Measurements from ENCODE around the gene WDR90. TPM values are rescaled to one million over a fixed set of nuclear protein-coding genes. Genes with fewer than 3 reads are reported as not detected.

The WDR90 gene
- total RNA-seq, 1 donor from 2014 or later: 21.2 TPM

DNA sequence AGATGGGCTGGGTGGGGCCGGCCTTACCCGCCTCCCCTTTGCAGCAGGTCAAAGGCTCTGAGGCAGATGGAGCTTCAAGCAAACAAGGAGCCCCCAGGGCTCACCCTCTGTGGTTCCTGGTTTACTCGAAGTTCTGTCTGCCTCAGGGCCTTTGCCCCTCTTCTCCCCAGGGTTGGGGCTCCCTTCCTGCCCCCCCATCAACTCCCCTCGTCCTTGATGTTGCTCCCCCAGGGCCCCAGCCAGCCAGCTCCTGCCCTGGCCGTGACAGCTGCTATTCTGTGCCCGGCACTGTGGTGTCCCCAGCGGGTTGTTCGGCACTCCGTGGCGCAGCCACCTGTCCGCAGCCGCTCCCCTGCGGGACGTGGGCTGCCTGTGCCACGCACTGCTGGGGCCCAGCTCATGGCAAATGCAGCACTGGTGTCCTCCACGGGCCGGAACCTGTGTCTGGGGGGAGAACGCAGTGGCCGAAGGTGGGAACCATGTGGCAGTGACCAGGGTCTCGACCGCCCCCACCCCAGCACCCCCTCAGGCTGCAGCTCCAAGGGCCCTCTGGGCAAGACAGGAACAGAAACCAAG, 61.4 kb downstream of the WDR90 start:
- Mint-ChIP-seq H3K4me1 (ENCODE audit: low read depth, unreplicated experiment) (peaks cover 8% of the 10 kb centered on the region), H3K4me3 (ENCODE audit: unreplicated experiment) (no peak overlapping the region), H3K9me3 (ENCODE audit: unreplicated experiment) (peaks cover 3% of the 10 kb centered on the region), H3K27me3 (ENCODE audit: low read depth, unreplicated experiment) (peaks cover 23% of the 10 kb centered on the region), H3K36me3 (ENCODE audit: low read depth, unreplicated experiment) (no peaks in the 10 kb centered on the region), H3K27ac (ENCODE audit: unreplicated experiment) (peak overlapping the region; percentile 53)
- H3K9ac ChIP-seq (ENCODE audit: low read length): no peak overlapping the region
- peaks cover 6% of the 10 kb centered on the region for H4K20me1 ChIP-seq (ENCODE audit: insufficient read depth, low read length)
- no peak overlapping the region for H3K4me2 ChIP-seq (ENCODE audit: low read length)
- peaks cover 24% of the 10 kb centered on the region for H3K4me1 ChIP-seq (ENCODE audit: insufficient read depth, low read length)
- no peak for TF ChIP-seq CTCF (IDR thresholded peaks at IDR 0.05; ENCODE audit: insufficient read depth, low read depth, low read length)
- no peak for TF ChIP-seq EZH2 (IDR thresholded peaks at IDR 0.05; ENCODE audit: insufficient read depth, low read length)
- FAIRE-seq (no peak), DNase-seq (ENCODE audit: low read depth) (no peak)
- no peak overlapping the region for H3K27ac ChIP-seq (ENCODE audit: low read depth, low read length)
- H3K4me3 ChIP-seq (ENCODE audit: insufficient read depth, low read depth, low read length): no peak overlapping the region
- H2AFZ ChIP-seq (ENCODE audit: low read depth, low read length): no peak overlapping the region
- H3K36me3 ChIP-seq (ENCODE audit: insufficient read depth, low read length): no peaks in the 10 kb centered on the region
- H3K27me3 ChIP-seq (ENCODE audit: insufficient read depth, low read length): peaks cover 15% of the 10 kb centered on the region
- H3K9me3 ChIP-seq (ENCODE audit: insufficient read depth, low read depth, low read length): no peaks in the 10 kb centered on the region
- H3K79me2 ChIP-seq (ENCODE audit: insufficient read depth, low read length): no peaks in the 10 kb centered on the region

DNA sequence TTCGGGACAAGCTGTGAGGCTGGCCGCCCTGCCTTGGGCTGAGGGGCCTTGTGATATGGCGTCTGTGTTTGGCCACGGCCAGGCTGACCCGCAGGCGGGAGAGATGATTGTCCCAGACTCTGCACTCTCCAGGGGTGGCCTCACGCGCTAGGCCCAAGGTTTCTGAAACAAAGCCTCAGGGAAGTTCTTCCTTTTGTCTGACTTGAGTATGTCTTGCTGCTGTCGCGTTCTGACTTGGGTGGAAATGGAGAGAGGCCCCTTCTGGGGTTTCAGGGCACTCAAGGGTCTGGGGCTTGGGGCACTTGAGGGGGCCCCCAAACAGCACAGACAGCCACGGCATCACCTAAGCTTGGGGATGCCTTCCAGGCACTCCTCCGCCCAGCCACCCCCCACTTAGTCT, 61.9 kb downstream of the WDR90 start:
- H3K4me1 ChIP-seq (ENCODE audit: insufficient read depth, low read length): peaks cover 28% of the 10 kb centered on the region
- H4K20me1 ChIP-seq (ENCODE audit: insufficient read depth, low read length): peaks cover 8% of the 10 kb centered on the region
- H3K4me3 Mint-ChIP-seq (ENCODE audit: unreplicated experiment): no peak overlapping the region
- peaks cover 23% of the 10 kb centered on the region for H3K27me3 Mint-ChIP-seq (ENCODE audit: low read depth, unreplicated experiment)
- no peaks in the 10 kb centered on the region for H3K79me2 ChIP-seq (ENCODE audit: insufficient read depth, low read length)
- H3K9ac ChIP-seq (ENCODE audit: low read length): no peak overlapping the region
- H3K27me3 ChIP-seq (ENCODE audit: insufficient read depth, low read length): peaks cover 15% of the 10 kb centered on the region
- no peaks in the 10 kb centered on the region for H3K36me3 Mint-ChIP-seq (ENCODE audit: low read depth, unreplicated experiment)
- no peaks in the 10 kb centered on the region for H3K36me3 ChIP-seq (ENCODE audit: insufficient read depth, low read length)
- TF ChIP-seq CTCF (IDR thresholded peaks at IDR 0.05; ENCODE audit: insufficient read depth, low read depth, low read length): no peak
- H3K4me2 ChIP-seq (ENCODE audit: low read length): no peak overlapping the region
- DNase-seq (ENCODE audit: low read depth) (no peak), FAIRE-seq (no peak)
- H3K4me3 ChIP-seq (ENCODE audit: insufficient read depth, low read depth, low read length): no peak overlapping the region
- H3K27ac ChIP-seq (ENCODE audit: low read depth, low read length): no peak overlapping the region
- no peak overlapping the region for H2AFZ ChIP-seq (ENCODE audit: low read depth, low read length)
- H3K27ac Mint-ChIP-seq (ENCODE audit: unreplicated experiment): no peak overlapping the region
- peaks cover 3% of the 10 kb centered on the region for H3K9me3 Mint-ChIP-seq (ENCODE audit: unreplicated experiment)
- H3K9me3 ChIP-seq (ENCODE audit: insufficient read depth, low read depth, low read length): no peaks in the 10 kb centered on the region
- peaks cover 8% of the 10 kb centered on the region for H3K4me1 Mint-ChIP-seq (ENCODE audit: low read depth, unreplicated experiment)

DNA sequence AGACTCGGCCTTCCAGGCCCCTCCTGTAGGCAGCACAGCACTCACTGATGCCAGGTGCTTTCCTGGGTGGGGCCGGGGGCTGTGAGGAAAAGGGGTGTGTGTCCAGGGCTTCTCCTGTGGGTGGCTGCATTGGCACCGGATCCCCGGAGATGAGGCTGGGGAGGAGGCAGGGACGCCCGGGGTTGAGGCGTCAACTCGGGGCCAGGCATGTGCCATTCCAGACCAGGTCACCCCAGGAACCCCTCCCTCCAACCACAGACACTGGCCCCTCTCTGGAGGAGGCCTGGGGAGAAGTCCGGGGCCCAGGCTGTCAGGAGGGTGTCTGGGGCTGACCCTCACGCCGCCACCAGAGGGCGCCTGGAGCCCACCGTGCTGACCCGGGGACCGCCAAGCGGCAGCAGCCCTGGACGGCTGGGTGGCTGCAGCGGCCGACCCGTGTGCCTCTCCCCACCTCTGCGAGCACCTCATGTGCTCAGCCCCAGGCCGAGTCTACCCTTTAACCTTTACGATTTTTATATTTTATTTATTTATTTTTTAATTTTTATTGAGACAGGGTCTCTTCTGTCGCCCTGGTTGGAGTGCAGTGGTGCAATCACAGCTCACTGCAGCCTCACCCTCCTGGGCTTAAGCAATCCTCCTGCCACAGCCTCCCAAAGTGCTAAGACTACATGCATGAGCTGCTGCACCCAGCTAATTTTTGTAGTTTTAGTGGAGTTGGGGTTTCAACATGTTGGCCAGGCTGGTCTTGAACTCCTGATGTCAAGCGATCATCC, 62.6 kb downstream of the WDR90 start:
- Histone ChIP-seq H3K27me3 (ENCODE audit: insufficient read depth, low read length) (peaks cover 13% of the 10 kb centered on the region), H3K4me2 (ENCODE audit: low read length) (no peak overlapping the region), H2AFZ (ENCODE audit: low read depth, low read length) (no peak overlapping the region), H3K4me3 (ENCODE audit: insufficient read depth, low read depth, low read length) (no peak overlapping the region), H3K27ac (ENCODE audit: low read depth, low read length) (no peak overlapping the region), H3K9me3 (ENCODE audit: insufficient read depth, low read depth, low read length) (no peaks in the 10 kb centered on the region), H3K4me1 (ENCODE audit: insufficient read depth, low read length) (peaks cover 35% of the 10 kb centered on the region), H3K79me2 (ENCODE audit: insufficient read depth, low read length) (peaks cover 5% of the 10 kb centered on the region), H4K20me1 (ENCODE audit: insufficient read depth, low read length) (peaks cover 14% of the 10 kb centered on the region), H3K9ac (ENCODE audit: low read length) (no peak overlapping the region), H3K36me3 (ENCODE audit: insufficient read depth, low read length) (no peaks in the 10 kb centered on the region)
- Mint-ChIP-seq H3K27ac (ENCODE audit: unreplicated experiment) (no peak overlapping the region), H3K4me3 (ENCODE audit: unreplicated experiment) (no peak overlapping the region), H3K9me3 (ENCODE audit: unreplicated experiment) (peaks cover 3% of the 10 kb centered on the region), H3K4me1 (ENCODE audit: low read depth, unreplicated experiment) (peaks cover 8% of the 10 kb centered on the region), H3K27me3 (ENCODE audit: low read depth, unreplicated experiment) (peaks cover 18% of the 10 kb centered on the region), H3K36me3 (ENCODE audit: low read depth, unreplicated experiment) (no peaks in the 10 kb centered on the region)
- no peak for DNase-seq (ENCODE audit: low read depth)
- no peak for FAIRE-seq
- TF ChIP-seq EZH2 (IDR thresholded peaks at IDR 0.05; ENCODE audit: insufficient read depth, low read length) (no peak), CTCF (IDR thresholded peaks at IDR 0.05; ENCODE audit: insufficient read depth, low read depth, low read length) (peak; percentile 58)
